Measurements from ENCODE around the gene FBXO30.

The FBXO30 gene

GRCh38 chr6:145809785-145810184 is 4.8 kb downstream of the FBXO30 start:
- H3K23ac ChIP-seq (ENCODE audit: low read length) = no peak overlapping the region
- H4K5ac ChIP-seq (ENCODE audit: low read length) = no peak overlapping the region
- no peak overlapping the region for H3K4me3 ChIP-seq (ENCODE audit: low read length)
- no peaks in the 10 kb centered on the region for H3K27me3 ChIP-seq (ENCODE audit: insufficient read depth, low read length, poor library complexity)
- no peaks in the 10 kb centered on the region for H3K4me1 ChIP-seq (ENCODE audit: control insufficient read depth, low read depth, low read length)
- peaks cover 12% of the 10 kb centered on the region for H3K79me1 ChIP-seq (ENCODE audit: low read length)
- H3K27ac ChIP-seq (ENCODE audit: low read depth, low read length) = no peak overlapping the region
- no peak for DNase-seq
- H2BK15ac ChIP-seq (replicated peaks; ENCODE audit: low read depth) = no peak overlapping the region
- no peak overlapping the region for H3K4me2 ChIP-seq (ENCODE audit: low read length)
- H2AK5ac ChIP-seq (ENCODE audit: low read length) = no peak overlapping the region
- no CpG with 5 or more reads among the region's 1 CpG for WGBS (ENCODE audit: extremely low coverage, insufficient coverage, low lambda C conversion rate)
- no peak overlapping the region for H3K9ac ChIP-seq (ENCODE audit: low read length)
- peaks cover 48% of the 10 kb centered on the region for H3K79me2 ChIP-seq (ENCODE audit: control insufficient read depth, insufficient read depth, low read length)
- no peak overlapping the region for H3K56ac ChIP-seq (ENCODE audit: low read length)
- peaks cover 6% of the 10 kb centered on the region for H3K36me3 ChIP-seq (ENCODE audit: control insufficient read depth, insufficient read depth, low read length)
- no peak overlapping the region for H3K18ac ChIP-seq (ENCODE audit: low read length)
- no peak overlapping the region for H2BK120ac ChIP-seq (ENCODE audit: low read depth, low read length)
- no peak overlapping the region for H2BK5ac ChIP-seq (ENCODE audit: low read length)
- H3K4ac ChIP-seq (ENCODE audit: low read depth, low read length) = no peak overlapping the region
- no peak overlapping the region for H4K8ac ChIP-seq (ENCODE audit: low read depth, low read length)

- no peak overlapping the region for H3K4me3 ChIP-seq (ENCODE audit: low read length)
- H3K4me1 ChIP-seq (ENCODE audit: control insufficient read depth, low read depth, low read length) = no peaks in the 10 kb centered on the region
- H2BK120ac ChIP-seq (ENCODE audit: low read depth, low read length) = no peak overlapping the region
- H3K18ac ChIP-seq (ENCODE audit: low read length) = no peak overlapping the region
- no peak overlapping the region for H3K4me2 ChIP-seq (ENCODE audit: low read length)
- no peak overlapping the region for H2AK5ac ChIP-seq (ENCODE audit: low read length)
- no peak overlapping the region for H3K56ac ChIP-seq (ENCODE audit: low read length)
- H3K79me1 ChIP-seq (ENCODE audit: low read length) = peaks cover 15% of the 10 kb centered on the region
- no peak overlapping the region for H2BK15ac ChIP-seq (replicated peaks; ENCODE audit: low read depth)
- no peak overlapping the region for H3K27ac ChIP-seq (ENCODE audit: low read depth, low read length)
- no peak for DNase-seq
- H3K23ac ChIP-seq (ENCODE audit: low read length) = no peak overlapping the region
- H3K9ac ChIP-seq (ENCODE audit: low read length) = no peak overlapping the region
- H4K8ac ChIP-seq (ENCODE audit: low read depth, low read length) = no peak overlapping the region
- H3K27me3 ChIP-seq (ENCODE audit: insufficient read depth, low read length, poor library complexity) = no peaks in the 10 kb centered on the region
- peaks cover 6% of the 10 kb centered on the region for H3K36me3 ChIP-seq (ENCODE audit: control insufficient read depth, insufficient read depth, low read length)
- no peak overlapping the region for H2BK5ac ChIP-seq (ENCODE audit: low read length)
- H4K5ac ChIP-seq (ENCODE audit: low read length) = no peak overlapping the region
- peaks cover 53% of the 10 kb centered on the region for H3K79me2 ChIP-seq (ENCODE audit: control insufficient read depth, insufficient read depth, low read length)
- no peak overlapping the region for H3K4ac ChIP-seq (ENCODE audit: low read depth, low read length)
Observed at GRCh38 chr6:145809211-145809610, 5.4 kb downstream of the FBXO30 start.

- peaks cover 18% of the 10 kb centered on the region for H3K79me1 ChIP-seq (ENCODE audit: low read length)
- 100% methylated on average over 1 of the region's 2 CpGs for WGBS (ENCODE audit: extremely low coverage, insufficient coverage, low lambda C conversion rate)
- no peak for DNase-seq
- no peak overlapping the region for H3K18ac ChIP-seq (ENCODE audit: low read length)
- no peak overlapping the region for H3K4ac ChIP-seq (ENCODE audit: low read depth, low read length)
- no peaks in the 10 kb centered on the region for H3K4me1 ChIP-seq (ENCODE audit: control insufficient read depth, low read depth, low read length)
- no peak overlapping the region for H2BK15ac ChIP-seq (replicated peaks; ENCODE audit: low read depth)
- peaks cover 56% of the 10 kb centered on the region for H3K79me2 ChIP-seq (ENCODE audit: control insufficient read depth, insufficient read depth, low read length)
- H4K8ac ChIP-seq (ENCODE audit: low read depth, low read length) = no peak overlapping the region
- no peaks in the 10 kb centered on the region for H3K27me3 ChIP-seq (ENCODE audit: insufficient read depth, low read length, poor library complexity)
- H3K27ac ChIP-seq (ENCODE audit: low read depth, low read length) = no peak overlapping the region
- no peak overlapping the region for H3K4me3 ChIP-seq (ENCODE audit: low read length)
- H3K36me3 ChIP-seq (ENCODE audit: control insufficient read depth, insufficient read depth, low read length) = peaks cover 6% of the 10 kb centered on the region
- H3K4me2 ChIP-seq (ENCODE audit: low read length) = no peak overlapping the region
- no peak overlapping the region for H3K23ac ChIP-seq (ENCODE audit: low read length)
- no peak overlapping the region for H3K9ac ChIP-seq (ENCODE audit: low read length)
- no peak overlapping the region for H2AK5ac ChIP-seq (ENCODE audit: low read length)
- no peak overlapping the region for H2BK120ac ChIP-seq (ENCODE audit: low read depth, low read length)
- no peak overlapping the region for H2BK5ac ChIP-seq (ENCODE audit: low read length)
- H3K56ac ChIP-seq (ENCODE audit: low read length) = no peak overlapping the region
- no peak overlapping the region for H4K5ac ChIP-seq (ENCODE audit: low read length)
Observed at GRCh38 chr6:145808239-145808638, 6.4 kb downstream of the FBXO30 start.

GRCh38 chr6:145802141-145802540 is 12.5 kb downstream of the FBXO30 start:
- H3K36me3 ChIP-seq (ENCODE audit: control insufficient read depth, insufficient read depth, low read length) = peaks cover 6% of the 10 kb centered on the region

GRCh38 chr6:145801021-145801420 is 13.6 kb downstream of the FBXO30 start:
- H3K27ac ChIP-seq (ENCODE audit: low read depth, low read length) = no peak overlapping the region
- peaks cover 25% of the 10 kb centered on the region for H3K79me1 ChIP-seq (ENCODE audit: low read length)
- no peak overlapping the region for H3K4me3 ChIP-seq (ENCODE audit: low read length)
- H2BK120ac ChIP-seq (ENCODE audit: low read depth, low read length) = no peak overlapping the region
- 100% methylated on average over 2 of the region's 6 CpGs for WGBS (ENCODE audit: extremely low coverage, insufficient coverage, low lambda C conversion rate)
- no peak overlapping the region for H2BK5ac ChIP-seq (ENCODE audit: low read length)
- H3K36me3 ChIP-seq (ENCODE audit: control insufficient read depth, insufficient read depth, low read length) = peaks cover 5% of the 10 kb centered on the region
- no peak overlapping the region for H3K9ac ChIP-seq (ENCODE audit: low read length)
- no peaks in the 10 kb centered on the region for H3K4me1 ChIP-seq (ENCODE audit: control insufficient read depth, low read depth, low read length)
- no peak overlapping the region for H2AK5ac ChIP-seq (ENCODE audit: low read length)
- no peaks in the 10 kb centered on the region for H3K27me3 ChIP-seq (ENCODE audit: insufficient read depth, low read length, poor library complexity)
- H3K56ac ChIP-seq (ENCODE audit: low read length) = no peak overlapping the region
- H3K23ac ChIP-seq (ENCODE audit: low read length) = no peak overlapping the region
- DNase-seq = no peak
- no peak overlapping the region for H4K8ac ChIP-seq (ENCODE audit: low read depth, low read length)
- no peak overlapping the region for H3K4ac ChIP-seq (ENCODE audit: low read depth, low read length)
- H2BK15ac ChIP-seq (replicated peaks; ENCODE audit: low read depth) = no peak overlapping the region
- no peak overlapping the region for H3K18ac ChIP-seq (ENCODE audit: low read length)
- H4K5ac ChIP-seq (ENCODE audit: low read length) = no peak overlapping the region
- peaks cover 56% of the 10 kb centered on the region for H3K79me2 ChIP-seq (ENCODE audit: control insufficient read depth, insufficient read depth, low read length)
- H3K4me2 ChIP-seq (ENCODE audit: low read length) = no peak overlapping the region

More at GRCh38 chr6:145802141-145802540, 12.5 kb downstream of the FBXO30 start:
- Histone ChIP-seq H3K56ac (ENCODE audit: low read length) (no peak overlapping the region), H3K27ac (ENCODE audit: low read depth, low read length) (no peak overlapping the region), H3K4me2 (ENCODE audit: low read length) (no peak overlapping the region), H2AK5ac (ENCODE audit: low read length) (no peak overlapping the region), H2BK15ac (replicated peaks; ENCODE audit: low read depth) (no peak overlapping the region), H3K4ac (ENCODE audit: low read depth, low read length) (no peak overlapping the region), H3K27me3 (ENCODE audit: insufficient read depth, low read length, poor library complexity) (no peaks in the 10 kb centered on the region), H3K4me3 (ENCODE audit: low read length) (no peak overlapping the region), H2BK120ac (ENCODE audit: low read depth, low read length) (no peak overlapping the region), H3K18ac (ENCODE audit: low read length) (no peak overlapping the region), H4K5ac (ENCODE audit: low read length) (no peak overlapping the region), H3K9ac (ENCODE audit: low read length) (no peak overlapping the region), H3K23ac (ENCODE audit: low read length) (no peak overlapping the region), H4K8ac (ENCODE audit: low read depth, low read length) (no peak overlapping the region), H3K79me1 (ENCODE audit: low read length) (peaks cover 27% of the 10 kb centered on the region), H3K4me1 (ENCODE audit: control insufficient read depth, low read depth, low read length) (no peaks in the 10 kb centered on the region), H2BK5ac (ENCODE audit: low read length) (no peak overlapping the region), H3K79me2 (ENCODE audit: control insufficient read depth, insufficient read depth, low read length) (peaks cover 60% of the 10 kb centered on the region)
- no peak for DNase-seq
- WGBS (ENCODE audit: extremely low coverage, insufficient coverage, low lambda C conversion rate) = 100% methylated on average over 1 of the region's 5 CpGs

- Histone ChIP-seq H2BK120ac (ENCODE audit: low read depth, low read length) (no peak overlapping the region), H3K36me3 (ENCODE audit: control insufficient read depth, insufficient read depth, low read length) (no peaks in the 10 kb centered on the region), H3K4ac (ENCODE audit: low read depth, low read length) (no peak overlapping the region), H4K5ac (ENCODE audit: low read length) (no peak overlapping the region), H3K79me2 (ENCODE audit: control insufficient read depth, insufficient read depth, low read length) (peaks cover 35% of the 10 kb centered on the region), H2AK5ac (ENCODE audit: low read length) (no peak overlapping the region), H3K27me3 (ENCODE audit: insufficient read depth, low read length, poor library complexity) (no peaks in the 10 kb centered on the region), H3K27ac (ENCODE audit: low read depth, low read length) (no peak overlapping the region), H3K9ac (ENCODE audit: low read length) (no peak overlapping the region), H3K56ac (ENCODE audit: low read length) (no peak overlapping the region), H3K4me3 (ENCODE audit: low read length) (no peak overlapping the region), H2BK15ac (replicated peaks; ENCODE audit: low read depth) (no peak overlapping the region), H3K79me1 (ENCODE audit: low read length) (peaks cover 12% of the 10 kb centered on the region), H3K4me1 (ENCODE audit: control insufficient read depth, low read depth, low read length) (no peaks in the 10 kb centered on the region), H2BK5ac (ENCODE audit: low read length) (no peak overlapping the region), H3K4me2 (ENCODE audit: low read length) (no peak overlapping the region), H3K18ac (ENCODE audit: low read length) (no peak overlapping the region), H4K8ac (ENCODE audit: low read depth, low read length) (no peak overlapping the region), H3K23ac (ENCODE audit: low read length) (no peak overlapping the region)
- WGBS (ENCODE audit: extremely low coverage, insufficient coverage, low lambda C conversion rate) = no CpG with 5 or more reads among the region's 2 CpGs
- DNase-seq = peak; percentile 16
Observed at GRCh38 chr6:145798530-145798929, 16.1 kb downstream of the FBXO30 start.

All from mesendoderm (in vitro differentiated cells).